ENCODE results near the gene NUDT14.

Gene NUDT14

DNA sequence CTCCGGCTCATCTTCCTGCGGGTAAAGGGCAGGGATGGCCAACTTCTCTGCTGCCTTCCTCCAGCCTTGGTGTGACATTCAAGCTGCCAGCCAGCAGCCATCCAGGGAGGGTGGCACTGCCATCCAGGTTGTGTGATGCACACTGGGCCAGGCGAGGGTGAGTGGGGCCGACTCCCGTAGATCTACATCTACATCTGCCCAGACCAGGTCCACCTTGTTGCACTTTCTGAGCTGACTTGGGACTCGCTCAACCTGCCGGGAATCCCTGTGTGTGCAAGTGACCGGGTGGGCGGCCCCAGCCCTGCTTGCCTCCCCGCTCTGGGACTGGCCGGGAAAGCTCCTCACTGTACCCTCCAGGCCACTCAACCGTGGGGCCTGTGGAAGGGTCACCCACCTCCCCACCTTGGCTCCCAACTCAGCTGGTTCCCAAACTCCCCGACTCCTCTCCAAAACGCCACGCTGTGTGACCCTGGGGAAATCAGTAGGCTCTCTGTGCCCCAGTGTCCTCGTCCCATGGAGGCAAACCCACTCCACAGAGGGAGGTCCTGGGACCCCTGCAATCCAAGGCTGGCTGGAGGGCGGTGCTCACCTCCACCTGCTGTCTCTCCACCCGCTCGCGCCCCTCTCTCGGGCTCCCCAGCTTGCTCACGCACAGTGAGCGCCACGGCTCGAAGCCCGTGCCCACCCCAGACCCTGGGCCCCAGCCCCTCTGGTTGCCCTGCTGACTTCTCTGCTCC is 27.2 kb downstream of the NUDT14 start:
- TF ChIP-seq, protein P1, sequence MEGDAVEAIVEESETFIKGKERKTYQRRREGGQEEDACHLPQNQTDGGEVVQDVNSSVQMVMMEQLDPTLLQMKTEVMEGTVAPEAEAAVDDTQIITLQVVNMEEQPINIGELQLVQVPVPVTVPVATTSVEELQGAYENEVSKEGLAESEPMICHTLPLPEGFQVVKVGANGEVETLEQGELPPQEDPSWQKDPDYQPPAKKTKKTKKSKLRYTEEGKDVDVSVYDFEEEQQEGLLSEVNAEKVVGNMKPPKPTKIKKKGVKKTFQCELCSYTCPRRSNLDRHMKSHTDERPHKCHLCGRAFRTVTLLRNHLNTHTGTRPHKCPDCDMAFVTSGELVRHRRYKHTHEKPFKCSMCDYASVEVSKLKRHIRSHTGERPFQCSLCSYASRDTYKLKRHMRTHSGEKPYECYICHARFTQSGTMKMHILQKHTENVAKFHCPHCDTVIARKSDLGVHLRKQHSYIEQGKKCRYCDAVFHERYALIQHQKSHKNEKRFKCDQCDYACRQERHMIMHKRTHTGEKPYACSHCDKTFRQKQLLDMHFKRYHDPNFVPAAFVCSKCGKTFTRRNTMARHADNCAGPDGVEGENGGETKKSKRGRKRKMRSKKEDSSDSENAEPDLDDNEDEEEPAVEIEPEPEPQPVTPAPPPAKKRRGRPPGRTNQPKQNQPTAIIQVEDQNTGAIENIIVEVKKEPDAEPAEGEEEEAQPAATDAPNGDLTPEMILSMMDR (IDR thresholded peaks at IDR 0.05; ENCODE audit: insufficient read depth, low read length, missing control alignments) = no peak
- H3K4me3 ChIP-seq (ENCODE audit: low read depth, low read length) = no peak overlapping the region
- ChIA-PET CTCF (no interaction called here), POLR2A (no interaction called here)
- DNase-seq (ENCODE audit: low read depth, low spot score) = no peak

DNA sequence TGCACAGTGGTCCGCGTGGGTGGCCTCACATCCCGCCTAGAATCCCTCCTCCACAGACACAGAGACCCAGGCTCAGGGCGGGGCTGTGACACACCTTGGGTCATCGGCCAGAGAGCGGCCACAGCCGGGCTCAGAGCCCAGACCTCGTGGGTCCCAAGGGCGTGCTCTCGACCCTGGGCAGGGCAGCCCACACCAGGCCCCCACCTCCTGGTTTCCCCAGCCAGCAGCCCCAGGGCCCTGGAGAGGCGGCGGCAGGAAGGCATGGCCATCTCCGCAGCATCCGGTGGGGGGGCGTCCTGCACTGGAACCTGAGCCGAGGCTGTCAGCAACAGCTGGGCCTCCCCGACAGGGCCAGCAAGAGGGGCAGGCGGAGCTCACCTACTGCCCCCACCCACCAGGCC is 27.8 kb downstream of the NUDT14 start:
- TF ChIP-seq, protein P1 (IDR thresholded peaks at IDR 0.05; ENCODE audit: insufficient read depth, low read length, missing control alignments) = no peak
- ChIA-PET CTCF (no interaction called here), POLR2A (no interaction called here)
- H3K4me3 ChIP-seq (ENCODE audit: low read depth, low read length) = no peak overlapping the region
- DNase-seq (ENCODE audit: low read depth, low spot score) = no peak

DNA sequence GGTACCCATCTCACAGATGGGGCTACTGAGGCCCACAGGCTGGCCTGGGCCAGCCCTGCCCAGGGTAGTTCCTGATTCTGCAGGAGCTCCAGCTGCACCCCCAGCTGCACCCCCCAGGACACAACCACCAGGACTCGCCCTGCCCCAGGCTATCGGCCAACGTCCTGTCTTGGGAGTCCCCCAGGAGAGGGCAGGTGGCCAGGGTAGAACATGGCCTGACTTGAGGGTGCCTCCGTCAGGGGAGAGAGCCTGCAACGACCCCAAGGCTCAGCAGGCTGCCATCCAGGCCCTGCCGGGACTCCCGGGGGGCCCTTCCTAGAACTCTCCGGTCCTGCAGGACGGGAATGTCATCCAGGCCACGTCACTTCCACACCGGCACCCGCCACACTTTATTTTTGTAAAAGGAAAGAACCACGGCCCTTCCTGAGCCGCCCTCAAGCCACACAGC is 28.3 kb downstream of the NUDT14 start:
- ChIA-PET CTCF (no interaction called here), POLR2A (no interaction called here)
- no peak overlapping the region for H3K4me3 ChIP-seq (ENCODE audit: low read depth, low read length)
- no peak for DNase-seq (ENCODE audit: low read depth, low spot score)
- TF ChIP-seq, protein P1 (IDR thresholded peaks at IDR 0.05; ENCODE audit: insufficient read depth, low read length, missing control alignments) = no peak

DNA sequence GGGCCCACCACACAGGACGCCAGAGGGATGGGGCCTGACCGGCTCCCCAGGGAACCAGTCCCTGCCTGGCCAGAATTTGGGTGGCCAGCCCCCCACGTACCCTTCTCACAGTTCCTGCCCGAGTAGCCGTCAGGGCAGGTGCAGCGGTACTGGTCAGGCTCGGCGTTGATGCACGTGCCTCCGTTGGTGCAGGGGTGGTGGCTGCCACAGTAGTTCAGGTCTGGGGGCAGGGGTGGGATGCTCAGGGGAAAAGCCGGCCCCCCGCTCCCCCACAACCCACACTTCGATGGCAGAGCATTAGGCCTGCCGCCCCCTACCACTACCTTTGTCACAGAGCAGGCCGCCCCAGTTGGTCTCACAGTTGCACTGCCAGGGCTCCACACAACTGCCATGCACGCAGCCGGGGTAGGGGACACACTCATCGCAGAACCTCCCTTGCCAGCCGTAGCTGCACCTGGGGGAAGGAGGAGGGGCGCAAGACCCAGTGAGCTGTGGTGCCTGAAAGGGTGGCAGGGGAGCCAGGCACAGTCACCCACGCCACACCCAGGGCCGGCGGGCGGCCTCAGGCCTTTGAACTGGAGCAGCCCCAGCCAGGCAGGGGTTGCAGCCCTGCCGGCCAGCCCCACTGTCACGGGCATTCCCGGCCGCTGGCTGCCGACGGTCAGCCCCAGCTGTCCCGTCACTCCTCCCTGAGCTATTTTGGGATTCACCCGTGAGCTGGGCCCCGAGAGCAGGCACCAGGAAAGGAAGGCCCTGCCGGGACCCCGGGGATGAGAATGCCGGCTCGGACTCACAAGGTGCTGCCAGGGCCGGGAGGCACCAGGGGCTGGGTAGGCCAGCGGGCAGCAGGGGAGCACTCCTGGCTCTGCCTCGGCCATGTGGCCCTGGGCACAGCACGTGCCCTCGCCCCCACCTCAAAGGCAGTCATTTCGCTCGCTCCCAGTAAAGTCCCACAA is 29.0 kb downstream of the NUDT14 start:
- TF ChIP-seq, protein P1 (IDR thresholded peaks at IDR 0.05; ENCODE audit: insufficient read depth, low read length, missing control alignments) = no peak
- ChIA-PET POLR2A (no interaction called here), CTCF (no interaction called here)
- no peak overlapping the region for H3K4me3 ChIP-seq (ENCODE audit: low read depth, low read length)
- DNase-seq (ENCODE audit: low read depth, low spot score) = no peak

DNA sequence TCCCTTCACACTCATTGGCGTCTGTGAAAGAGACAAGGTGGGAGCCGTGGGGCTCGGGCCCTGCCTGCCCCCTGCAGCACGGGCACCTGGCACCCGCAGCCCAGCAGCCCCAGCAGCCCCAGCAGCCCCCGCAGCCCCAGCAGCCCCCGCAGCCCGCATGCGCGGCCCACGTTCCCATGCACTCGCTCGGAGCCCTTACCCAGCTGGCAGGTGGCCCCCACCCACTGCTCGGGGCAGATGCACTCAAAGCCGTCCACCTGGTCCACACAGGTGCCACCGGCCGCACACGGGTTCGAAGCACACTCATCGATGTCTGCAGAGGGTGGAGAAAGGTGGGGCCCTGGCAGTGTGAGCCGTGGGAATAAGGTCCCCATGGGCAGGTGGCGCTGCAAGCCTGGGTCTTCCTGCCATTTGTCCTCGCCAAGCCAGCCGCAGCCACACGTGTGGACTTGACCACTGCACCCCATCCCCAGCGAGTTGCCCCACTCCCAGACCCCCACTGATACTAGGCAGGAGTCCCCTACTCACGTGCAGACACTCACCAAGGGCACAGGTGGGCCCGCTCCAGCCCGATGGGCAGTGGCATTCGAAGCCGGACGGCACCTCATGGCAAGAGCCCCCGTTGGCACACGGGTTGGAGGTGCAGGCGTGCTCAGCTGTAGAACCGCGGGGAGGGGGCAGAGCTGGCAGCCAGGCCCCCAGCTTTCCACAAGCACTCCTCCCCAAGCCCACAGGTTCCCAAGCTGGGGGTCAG is 29.9 kb downstream of the NUDT14 start:
- ChIA-PET POLR2A (no interaction called here), CTCF (no interaction called here)
- no peak overlapping the region for H3K4me3 ChIP-seq (ENCODE audit: low read depth, low read length)
- TF ChIP-seq, protein P1 (IDR thresholded peaks at IDR 0.05; ENCODE audit: insufficient read depth, low read length, missing control alignments) = no peak
- DNase-seq (ENCODE audit: low read depth, low spot score) = no peak
